Spleen (tissue), 11 donors: Measurements from ENCODE around the gene RSPO4. TPM values are rescaled to one million over a fixed set of nuclear protein-coding genes. Genes with fewer than 3 reads are reported as not detected.

ENCODE experiments used
- DNase-seq: peaks from one replicate; pipeline ENCODE4 v3.0.0-alpha.2; 2020
- H3K27ac ChIP-seq, 8 donors: fragments of 200-600 bp; sonication (generic) in 7 of 8; 1 replicate in 4 of 8; 2 replicates in 4 of 8; pipeline versions ENCODE4 v1.5.0 to v1.8.0; 2016 to 2021; ENCODE audit warnings: inconsistent platforms in 4 of 8, mild to moderate bottlenecking in 4 of 8, moderate library complexity in 1 of 8
- H3K27me3 ChIP-seq, 7 donors: fragments of 200-600 bp; sonication (generic) in 6 of 7; replicated peaks in 1 of 7; 1 replicate in 4 of 7; 2 replicates in 3 of 7; pipeline versions ENCODE4 v1.5.0 to v1.8.0; 2016 to 2021; ENCODE audit warnings: inconsistent platforms in 3 of 7, mild to moderate bottlenecking in 1 of 7
- H3K36me3 ChIP-seq, 6 donors: fragments of 200-600 bp; sonication (generic) in 5 of 6; 1 replicate in 4 of 6; 2 replicates in 2 of 6; pipeline versions ENCODE4 v1.5.0 to v1.8.0; 2016 to 2021; ENCODE audit warnings: inconsistent platforms in 2 of 6
- H3K4me1 ChIP-seq, 6 donors: fragments of 200-600 bp; sonication (generic) in 5 of 6; 1 replicate in 3 of 6; 2 replicates in 3 of 6; pipeline versions ENCODE4 v1.5.0 to v1.8.0; 2016 to 2021; ENCODE audit warnings: inconsistent platforms in 3 of 6
- H3K4me3 ChIP-seq, 8 donors: fragments of 200-600 bp; sonication (generic) in 7 of 8; 1 replicate in 4 of 8; 2 replicates in 4 of 8; pipeline versions ENCODE4 v1.5.0 to v1.8.0; 2016 to 2021; ENCODE audit warnings: inconsistent platforms in 4 of 8, mild to moderate bottlenecking in 4 of 8, moderate library complexity in 2 of 8
- H3K9me3 ChIP-seq, 8 donors: fragments of 200-600 bp; sonication (generic) in 7 of 8; 1 replicate in 4 of 8; 2 replicates in 4 of 8; pipeline versions ENCODE4 v1.5.0 to v1.8.0; 2016 to 2021; ENCODE audit warnings: inconsistent platforms in 4 of 8
- CTCF ChIP-seq, 11 experiments: fragments of 200-600 bp in 7 of 11; fragments of 450-650 bp in 4 of 11; sonication (generic) in 4 of 11; IDR thresholded peaks in 8 of 11; conservative IDR thresholded peaks in 3 of 11; 1 replicate in 7 of 11; 2 replicates in 4 of 11; pipeline versions ENCODE4 v1.4.0 to v1.8.0; 2016 to 2021; ENCODE audit warnings: antibody characterized with exemption in 11 of 11, inconsistent platforms in 4 of 11, mild to moderate bottlenecking in 1 of 11
- POLR2A ChIP-seq, 3 donors: fragments of 450-650 bp; IDR thresholded peaks; one replicate each; pipeline ENCODE4 v1.5.1; 2017; ENCODE audit warnings: antibody characterized with exemption in 3 of 3, mild to moderate bottlenecking in 1 of 3
- POLR2AphosphoS5 ChIP-seq, 3 donors: sonication (generic); formaldehyde crosslinking; IDR thresholded peaks; one replicate each; pipeline ENCODE4 v1.5.1; 2017; ENCODE audit warnings: antibody characterized with exemption in 3 of 3
- WGBS, 5 donors: extraction: QIAGEN DNeasy Blood & Tissue Kit in 3 of 5; methylation state at CpG; one replicate each; pipeline versions ENCODE4 v1.1.5 to v1.1.7; 2013 to 2018; 5-methylcytosine and 5-hydroxymethylcytosine counted together
- intact Hi-C: fragments of 100-400 bp; cut with DNase I; formaldehyde crosslinking; loops from one replicate; pipeline ENCODE4 v1.15.0; 2023; ENCODE audit warnings: low total_unique reads
- polyA plus RNA-seq, 3 donors: library from polyadenylated mRNA; stranded (reverse); fragments of 200-250 nt; gene quantifications; one replicate each; pipeline ENCODE4 v1.2.1, GENCODE V29; 2013
- total RNA-seq, 7 donors: library from RNA; depleted of rRNA in 3 of 7; stranded (reverse); fragments of >200 nt in 3 of 7; fragmentation: NEBNext Ultra II Directional in 4 of 7; extraction: Animal tissue kit (Norgen Biotek cat#: 25700) in 4 of 7; gene quantifications; one replicate each; pipeline versions ENCODE4 v1.1.0 to v1.2.1, GENCODE V29; 2016 to 2021
- donor health status: healthy with polysubstance abuse.
- donor health status: DM: no; HTN: no; CAD: no; lungs with moderate emphysema.
- donor health status: DM: no; HTN: no; CAD: no.
- donor health status: Bipolar disorder and iron deficiency.
- donor health status: healthy.
- donor health status: DM: no; HTN: no; CAD: no.
- donor health status: DM: yes; HTN: yes; CAD: no.

RSPO4 gene
- total and polyA plus RNA-seq, 10 donors = 0.02 to 0.32 (median 0.14) TPM; not detected in 6

- H3K9me3 ChIP-seq = no peaks in the 10 kb centered on the region
- H3K4me3 ChIP-seq = no peak overlapping the region
- H3K4me1 ChIP-seq = peaks cover 0 to 9% (median 3%) of the 10 kb centered on the region in 6 donors
- no peaks in the 10 kb centered on the region for H3K36me3 ChIP-seq
- no peak overlapping the region for H3K27ac ChIP-seq
- H3K27me3 ChIP-seq = peaks cover 0 to 74% (median 33%) of the 10 kb centered on the region in 7 donors
- WGBS, 5 donors = 69 to 90% (median 88%) methylated on average over 4 to 8 of the region's 8 CpGs
- TF ChIP-seq POLR2AphosphoS5 (IDR thresholded peaks at IDR 0.05) (no peak), CTCF (IDR thresholded peaks at IDR 0.05 in 8 of 11, conservative IDR thresholded peaks at IDR 0.05 in 3 of 11) (no peak), POLR2A (IDR thresholded peaks at IDR 0.05) (no peak)
- intact Hi-C loops = no loop called here
- no peak for DNase-seq
Measured at GRCh38 chr20:1001116-1001515, 995 bp downstream of the RSPO4 start.

GRCh38 chr20:998231-998830 is 3.8 kb downstream of the RSPO4 start:
- peak; percentile 42 for DNase-seq
- H3K27ac ChIP-seq = no peak overlapping the region
- intact Hi-C loops = no loop called here
- H3K9me3 ChIP-seq = no peaks in the 10 kb centered on the region
- peaks cover 0 to 9% (median 3%) of the 10 kb centered on the region in 6 donors for H3K4me1 ChIP-seq
- WGBS, 5 donors = 80 to 91% (median 83%) methylated on average over 6 of the region's 6 CpGs
- H3K4me3 ChIP-seq = no peak overlapping the region
- H3K36me3 ChIP-seq = no peaks in the 10 kb centered on the region
- peaks cover 0 to 59% (median 25%) of the 10 kb centered on the region in 7 donors for H3K27me3 ChIP-seq
- TF ChIP-seq CTCF (IDR thresholded peaks at IDR 0.05 in 8 of 11, conservative IDR thresholded peaks at IDR 0.05 in 3 of 11) (no peak), POLR2A (IDR thresholded peaks at IDR 0.05) (no peak), POLR2AphosphoS5 (IDR thresholded peaks at IDR 0.05) (no peak)

GRCh38 chr20:997486-997885 is 4.6 kb downstream of the RSPO4 start:
- H3K4me1 ChIP-seq = peaks cover 0 to 4% (median 2%) of the 10 kb centered on the region in 6 donors
- peak; percentile 29 for DNase-seq

More at GRCh38 chr20:997486-997885, 4.6 kb downstream of the RSPO4 start:
- intact Hi-C loops = no loop called here
- Histone ChIP-seq H3K36me3 (no peaks in the 10 kb centered on the region), H3K27me3 (peaks cover 0 to 58% (median 17%) of the 10 kb centered on the region in 7 donors), H3K4me3 (no peak overlapping the region), H3K27ac (no peak overlapping the region), H3K9me3 (no peaks in the 10 kb centered on the region)
- no peak for TF ChIP-seq CTCF (IDR thresholded peaks at IDR 0.05 in 8 of 11, conservative IDR thresholded peaks at IDR 0.05 in 3 of 11)
- no peak for TF ChIP-seq POLR2A (IDR thresholded peaks at IDR 0.05)
- no peak for TF ChIP-seq POLR2AphosphoS5 (IDR thresholded peaks at IDR 0.05)
- WGBS, 5 donors = 80 to 92% (median 91%) methylated on average over 6 of the region's 6 CpGs
